H7 (cell line): ENCODE measurements around the gene DAPK1. TPM values are rescaled to one million over a fixed set of nuclear protein-coding genes. Genes with fewer than 3 reads are reported as not detected.

Experiments used
- DNase-seq: peaks from one replicate; pipeline ENCODE4 v3.0.0; 2012
- H3K27me3 ChIP-seq: 2 replicates; pipeline ENCODE4 v1.6.0; 2011; ENCODE audit warnings: mild to moderate bottlenecking, low read length; ENCODE audit not compliant: control insufficient read depth, insufficient read depth
- H3K36me3 ChIP-seq: replicated peaks from 2 replicates; pipeline ENCODE4 v1.5.1; 2011; ENCODE audit warnings: low read length; ENCODE audit not compliant: control insufficient read depth, insufficient read depth
- H3K4me3 ChIP-seq: 2 replicates; pipeline ENCODE4 v1.5.1; 2011; ENCODE audit warnings: low read depth, mild to moderate bottlenecking, control low read depth, low read length, moderate library complexity; ENCODE audit not compliant: insufficient read depth
- total RNA-seq: library from RNA; depleted of rRNA; stranded (reverse); fragments of >200 nt; shearing (Covaris generic); gene quantifications from 2 replicates; pipeline ENCODE4 v1.2.3, GENCODE V29; 2014

DAPK1 gene
- total RNA-seq, 1 experiment from 2014 or later = 48.8 TPM

GRCh38 chr9:87601595-87601994 is 103.9 kb downstream of the DAPK1 start:
- peaks cover 8% of the 10 kb centered on the region for H3K36me3 ChIP-seq
- no peak for DNase-seq
- H3K27me3 ChIP-seq = no peaks in the 10 kb centered on the region
- no peak overlapping the region for H3K4me3 ChIP-seq

- Histone ChIP-seq H3K4me3 (no peak overlapping the region), H3K36me3 (peaks cover 12% of the 10 kb centered on the region), H3K27me3 (no peaks in the 10 kb centered on the region)
- DNase-seq = no peak
These were observed 105.4 kb downstream of the DAPK1 start for GRCh38 chr9:87602933-87603643.

GRCh38 chr9:87603854-87604490 is 106.3 kb downstream of the DAPK1 start:
- Histone ChIP-seq H3K36me3 (peaks cover 13% of the 10 kb centered on the region), H3K4me3 (no peak overlapping the region), H3K27me3 (no peaks in the 10 kb centered on the region)
- DNase-seq = no peak

GRCh38 chr9:87604886-87605588 is 107.4 kb downstream of the DAPK1 start:
- no peak for DNase-seq
- Histone ChIP-seq H3K36me3 (peaks cover 17% of the 10 kb centered on the region), H3K27me3 (no peaks in the 10 kb centered on the region), H3K4me3 (no peak overlapping the region)

- Histone ChIP-seq H3K27me3 (no peaks in the 10 kb centered on the region), H3K4me3 (no peak overlapping the region), H3K36me3 (peaks cover 17% of the 10 kb centered on the region)
- no peak for DNase-seq
These were observed 108.0 kb downstream of the DAPK1 start for GRCh38 chr9:87605676-87606075.

- DNase-seq = no peak
- no peaks in the 10 kb centered on the region for H3K27me3 ChIP-seq
- H3K4me3 ChIP-seq = no peak overlapping the region
- peaks cover 17% of the 10 kb centered on the region for H3K36me3 ChIP-seq
These were observed 109.3 kb downstream of the DAPK1 start for GRCh38 chr9:87606841-87607521.

GRCh38 chr9:87607859-87608258 is 110.2 kb downstream of the DAPK1 start:
- DNase-seq = no peak
- Histone ChIP-seq H3K36me3 (peaks cover 17% of the 10 kb centered on the region), H3K27me3 (no peaks in the 10 kb centered on the region), H3K4me3 (no peak overlapping the region)

- no peaks in the 10 kb centered on the region for H3K27me3 ChIP-seq
- peaks cover 19% of the 10 kb centered on the region for H3K36me3 ChIP-seq
- no peak overlapping the region for H3K4me3 ChIP-seq
- DNase-seq = no peak
These were observed 111.3 kb downstream of the DAPK1 start for GRCh38 chr9:87609002-87609401.

GRCh38 chr9:87609486-87609885 is 111.8 kb downstream of the DAPK1 start:
- no peak overlapping the region for H3K4me3 ChIP-seq
- H3K27me3 ChIP-seq = no peaks in the 10 kb centered on the region
- no peak for DNase-seq
- H3K36me3 ChIP-seq = peaks cover 19% of the 10 kb centered on the region

GRCh38 chr9:87610200-87611155 is 112.8 kb downstream of the DAPK1 start:
- DNase-seq = no peak
- Histone ChIP-seq H3K4me3 (no peak overlapping the region), H3K36me3 (peaks cover 14% of the 10 kb centered on the region), H3K27me3 (no peaks in the 10 kb centered on the region)

- Histone ChIP-seq H3K4me3 (no peak overlapping the region), H3K27me3 (no peaks in the 10 kb centered on the region), H3K36me3 (peaks cover 15% of the 10 kb centered on the region)
- no peak for DNase-seq
These were observed 114.1 kb downstream of the DAPK1 start for GRCh38 chr9:87611776-87612175.

GRCh38 chr9:87612536-87612935 is 114.9 kb downstream of the DAPK1 start:
- peaks cover 16% of the 10 kb centered on the region for H3K36me3 ChIP-seq
- DNase-seq = no peak
- H3K27me3 ChIP-seq = no peaks in the 10 kb centered on the region
- H3K4me3 ChIP-seq = no peak overlapping the region

GRCh38 chr9:87613265-87614111 is 115.8 kb downstream of the DAPK1 start:
- no peaks in the 10 kb centered on the region for H3K27me3 ChIP-seq
- peaks cover 14% of the 10 kb centered on the region for H3K36me3 ChIP-seq
- DNase-seq = no peak
- no peak overlapping the region for H3K4me3 ChIP-seq
